Stimulated activated memory B cell treated with anti-CD40 and anti-IgM and Interleukin-4, amounts not matched to agents 10 μg/mL and 1 μg/mL and 100 μg/mL, for 72 hours (primary cell): ENCODE measurements around the gene POU6F2.
A peak's percentile ranks its signal among the peaks of the same experiment; 100 is the strongest.
"Not testable (repeated sequence)": the region's sequence is repeated elsewhere in the genome, so short reads cannot be mapped to it uniquely, and the experiment has no call there.

Experiments used
- ATAC-seq: fragments of 150-1000 bp; cut with Tn5 transposase; 2 replicates; pipeline ENCODE4 v1.10.0; 2021
- H3K27ac Mint-ChIP-seq: one replicate; pipeline ENCODE4 v1.8.0; 2022; ENCODE audit warnings: mild to moderate bottlenecking, mixed read lengths
- H3K27me3 Mint-ChIP-seq: one replicate; pipeline ENCODE4 v1.8.0; 2022; ENCODE audit warnings: mixed read lengths
- H3K36me3 Mint-ChIP-seq: one replicate; pipeline ENCODE4 v1.8.0; 2022; ENCODE audit warnings: mixed read lengths
- H3K4me1 Mint-ChIP-seq: one replicate; pipeline ENCODE4 v1.8.0; 2022; ENCODE audit warnings: mixed read lengths
- H3K4me3 Mint-ChIP-seq: one replicate; pipeline ENCODE4 v1.8.0; 2022; ENCODE audit warnings: mild to moderate bottlenecking, moderate library complexity, mixed read lengths
- H3K9me3 Mint-ChIP-seq: one replicate; pipeline ENCODE4 v1.8.0; 2022; ENCODE audit warnings: mixed read lengths

POU6F2 gene

DNA sequence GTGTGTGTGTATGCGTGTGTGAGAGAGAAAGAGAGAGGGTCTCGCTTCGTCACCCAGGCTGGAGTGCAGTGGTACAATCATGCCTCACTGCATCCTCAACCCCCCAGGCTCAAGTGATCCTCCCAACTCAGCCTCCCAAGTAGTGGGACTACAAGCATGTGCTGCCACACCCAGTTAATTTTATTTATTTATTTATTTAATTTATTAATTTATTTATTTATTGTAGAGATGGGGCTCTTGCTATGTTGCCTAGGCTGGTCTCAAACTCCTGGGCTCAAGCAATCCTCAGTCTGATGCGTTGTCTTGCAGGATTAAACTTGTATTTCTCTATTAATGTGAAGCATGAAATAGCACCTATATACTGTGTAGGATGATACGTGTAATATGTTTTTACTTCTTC is 21.8 kb upstream of the POU6F2 start:
- no peak overlapping the region for H3K4me3 Mint-ChIP-seq
- ATAC-seq: no peak
- H3K27me3 Mint-ChIP-seq: peaks cover 30% of the 10 kb centered on the region
- H3K27ac Mint-ChIP-seq: no peak overlapping the region
- H3K9me3 Mint-ChIP-seq: no peaks in the 10 kb centered on the region
- no peaks in the 10 kb centered on the region for H3K36me3 Mint-ChIP-seq
- no peaks in the 10 kb centered on the region for H3K4me1 Mint-ChIP-seq

DNA sequence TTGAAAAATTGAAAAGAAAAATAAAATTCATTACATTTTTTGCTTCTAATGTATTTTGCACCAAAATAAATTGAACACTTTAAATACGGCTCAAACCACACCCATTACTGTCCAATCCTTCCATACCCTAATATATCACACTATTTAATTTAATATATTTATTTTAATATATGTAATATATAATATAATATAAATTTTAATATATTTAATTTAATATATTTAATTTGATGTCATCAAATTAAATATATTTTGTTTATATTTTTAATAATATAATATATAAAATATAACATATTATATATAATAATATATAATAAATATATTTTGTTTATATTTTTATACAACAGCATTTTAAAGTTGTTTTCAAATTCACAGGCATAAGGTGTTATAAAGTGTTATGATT is 15.7 kb upstream of the POU6F2 start:
- Mint-ChIP-seq H3K27ac (no peak overlapping the region), H3K36me3 (no peaks in the 10 kb centered on the region), H3K4me1 (no peaks in the 10 kb centered on the region), H3K27me3 (peaks cover 8% of the 10 kb centered on the region), H3K4me3 (no peak overlapping the region), H3K9me3 (peaks cover 8% of the 10 kb centered on the region)
- ATAC-seq: no peak

DNA sequence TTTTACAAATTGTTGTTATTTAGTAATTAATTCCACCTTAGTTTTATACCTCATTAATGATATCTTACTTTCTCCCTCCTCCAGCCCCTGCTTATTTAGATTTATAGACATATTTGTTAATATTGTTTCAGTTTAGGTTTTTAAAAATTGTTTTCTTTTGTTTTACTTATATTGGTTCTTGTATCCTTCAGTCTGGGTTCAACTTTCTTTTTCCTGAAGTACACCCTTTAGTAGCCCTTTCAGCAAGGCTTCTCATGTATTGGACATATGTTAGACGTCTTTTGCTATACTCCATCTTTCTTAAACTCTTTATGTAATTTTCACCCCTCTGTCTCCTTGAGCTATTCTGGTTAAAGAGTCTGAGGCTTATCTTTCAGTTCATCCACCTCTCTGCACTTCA is 12.8 kb upstream of the POU6F2 start:
- peaks cover 8% of the 10 kb centered on the region for H3K9me3 Mint-ChIP-seq
- H3K27me3 Mint-ChIP-seq: no peaks in the 10 kb centered on the region
- no peak for ATAC-seq
- no peak overlapping the region for H3K4me3 Mint-ChIP-seq
- no peaks in the 10 kb centered on the region for H3K4me1 Mint-ChIP-seq
- no peaks in the 10 kb centered on the region for H3K36me3 Mint-ChIP-seq
- H3K27ac Mint-ChIP-seq: no peak overlapping the region

DNA sequence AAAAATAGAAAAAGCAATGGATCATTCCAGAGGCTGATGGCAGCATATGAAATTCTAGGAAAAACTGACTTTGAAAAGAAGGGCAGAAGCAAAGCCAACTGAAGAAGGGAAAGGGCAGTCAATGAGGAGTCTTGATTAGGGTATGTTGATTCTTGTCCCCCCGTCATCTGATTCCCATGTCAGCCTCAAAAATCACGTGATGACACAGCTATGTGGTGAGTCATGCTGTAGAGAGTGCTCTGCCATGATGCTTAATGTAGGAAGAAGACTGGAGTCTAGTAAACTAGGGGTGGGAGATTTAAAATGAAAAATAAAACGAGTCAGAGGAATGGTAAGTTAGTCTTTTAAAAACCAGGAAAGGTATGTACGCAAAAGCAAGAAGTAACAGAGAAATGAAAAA is 3.9 kb upstream of the POU6F2 start:
- no peaks in the 10 kb centered on the region for H3K36me3 Mint-ChIP-seq
- H3K9me3 Mint-ChIP-seq: peaks cover 3% of the 10 kb centered on the region
- ATAC-seq: no peak
- H3K27ac Mint-ChIP-seq: no peak overlapping the region
- H3K4me1 Mint-ChIP-seq: no peaks in the 10 kb centered on the region
- peaks cover 50% of the 10 kb centered on the region for H3K27me3 Mint-ChIP-seq
- no peak overlapping the region for H3K4me3 Mint-ChIP-seq

DNA sequence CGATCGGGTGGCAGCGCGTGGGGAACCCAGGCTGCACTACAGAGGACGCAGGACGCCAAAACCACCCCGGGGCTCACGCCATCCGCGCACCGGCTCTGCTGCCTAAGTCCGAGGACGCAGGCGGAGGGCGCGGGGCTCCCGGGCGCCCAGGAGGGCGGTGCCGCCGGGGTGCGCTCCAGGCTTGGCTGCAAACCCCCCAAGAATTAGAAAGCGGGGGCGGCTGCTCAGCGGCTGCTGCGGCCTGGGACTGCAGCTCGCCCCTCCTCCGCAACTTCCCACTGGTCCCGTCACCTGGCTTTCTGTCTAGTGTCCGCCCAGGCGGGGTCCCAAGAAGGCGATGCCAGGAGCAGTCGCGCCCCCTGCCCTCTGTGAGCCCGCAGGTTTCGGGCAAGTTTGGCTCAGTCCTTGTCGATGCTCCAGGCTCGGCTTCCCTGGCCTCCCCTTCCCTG is 1.7 kb upstream of the POU6F2 start:
- Mint-ChIP-seq H3K27ac (no peak overlapping the region), H3K27me3 (peaks cover 61% of the 10 kb centered on the region), H3K36me3 (no peaks in the 10 kb centered on the region), H3K4me3 (no peak overlapping the region), H3K4me1 (no peaks in the 10 kb centered on the region), H3K9me3 (peaks cover 3% of the 10 kb centered on the region)
- peak; percentile 51 for ATAC-seq

DNA sequence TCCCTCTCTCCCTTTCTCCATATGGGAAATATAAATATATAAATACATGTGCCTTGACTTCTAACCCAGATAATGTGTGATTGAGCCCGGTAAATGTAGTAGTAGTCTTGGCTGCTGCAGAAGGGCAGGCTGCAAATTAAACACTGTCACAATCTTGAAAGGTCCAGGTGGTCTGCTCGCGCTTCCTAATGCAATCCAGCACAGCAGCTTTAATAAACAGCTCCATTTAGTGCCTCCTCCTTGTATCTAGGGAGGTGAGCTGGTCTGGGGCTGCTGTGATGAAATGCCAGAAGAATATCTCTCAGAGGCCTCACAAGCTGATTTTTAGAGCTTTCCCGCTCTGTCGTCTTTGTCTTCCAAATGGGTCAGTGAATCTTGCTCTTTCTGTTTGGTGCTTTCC is 782 bp downstream of the POU6F2 start:
- peaks cover 3% of the 10 kb centered on the region for H3K9me3 Mint-ChIP-seq
- peaks cover 68% of the 10 kb centered on the region for H3K27me3 Mint-ChIP-seq
- ATAC-seq: no peak
- H3K4me1 Mint-ChIP-seq: no peaks in the 10 kb centered on the region
- no peak overlapping the region for H3K27ac Mint-ChIP-seq
- no peak overlapping the region for H3K4me3 Mint-ChIP-seq
- H3K36me3 Mint-ChIP-seq: no peaks in the 10 kb centered on the region

DNA sequence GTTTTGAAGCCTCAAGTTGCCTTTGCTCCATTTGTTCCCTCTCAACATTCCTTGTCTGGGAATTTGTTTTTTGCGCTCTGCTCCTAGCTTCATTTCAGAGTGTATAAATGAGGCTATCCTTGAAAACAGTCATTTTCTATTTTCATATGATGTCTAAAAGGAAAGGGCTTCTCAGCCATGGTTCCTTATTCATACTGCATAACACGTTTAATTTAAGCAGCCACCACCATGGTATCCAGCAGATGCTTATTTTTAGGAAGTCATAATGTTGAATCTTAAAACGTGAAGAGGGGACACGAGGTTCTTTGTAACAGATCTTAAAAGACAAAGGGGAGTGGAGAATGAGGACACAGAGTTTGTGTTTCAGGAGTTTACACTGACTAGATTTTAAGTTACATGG is 14.5 kb downstream of the POU6F2 start:
- no peaks in the 10 kb centered on the region for H3K9me3 Mint-ChIP-seq
- no peak overlapping the region for H3K27ac Mint-ChIP-seq
- H3K27me3 Mint-ChIP-seq: no peaks in the 10 kb centered on the region
- no peak for ATAC-seq
- H3K36me3 Mint-ChIP-seq: no peaks in the 10 kb centered on the region
- no peaks in the 10 kb centered on the region for H3K4me1 Mint-ChIP-seq
- no peak overlapping the region for H3K4me3 Mint-ChIP-seq

DNA sequence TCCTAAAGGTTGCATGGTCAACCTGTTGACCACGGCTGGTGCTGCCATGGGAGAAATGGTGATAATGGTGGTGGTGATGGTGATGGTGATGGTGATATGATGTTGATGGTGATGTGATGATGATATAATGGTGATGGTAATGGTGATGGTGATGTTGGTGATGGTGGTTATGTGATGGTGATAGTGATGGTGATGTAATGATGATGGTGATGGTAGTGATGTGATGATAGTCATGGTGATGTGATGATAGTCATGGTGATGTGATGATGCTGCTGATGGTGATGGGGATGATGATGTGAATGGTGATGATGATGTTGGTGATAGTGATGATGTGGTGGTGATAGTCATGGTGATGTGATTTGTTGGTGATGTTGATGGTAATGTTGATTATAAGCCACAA is 23.9 kb downstream of the POU6F2 start:
- no peak overlapping the region for H3K4me3 Mint-ChIP-seq
- no peaks in the 10 kb centered on the region for H3K36me3 Mint-ChIP-seq
- no peaks in the 10 kb centered on the region for H3K4me1 Mint-ChIP-seq
- H3K9me3 Mint-ChIP-seq: no peaks in the 10 kb centered on the region
- no peak overlapping the region for H3K27ac Mint-ChIP-seq
- no peak for ATAC-seq
- no peaks in the 10 kb centered on the region for H3K27me3 Mint-ChIP-seq

DNA sequence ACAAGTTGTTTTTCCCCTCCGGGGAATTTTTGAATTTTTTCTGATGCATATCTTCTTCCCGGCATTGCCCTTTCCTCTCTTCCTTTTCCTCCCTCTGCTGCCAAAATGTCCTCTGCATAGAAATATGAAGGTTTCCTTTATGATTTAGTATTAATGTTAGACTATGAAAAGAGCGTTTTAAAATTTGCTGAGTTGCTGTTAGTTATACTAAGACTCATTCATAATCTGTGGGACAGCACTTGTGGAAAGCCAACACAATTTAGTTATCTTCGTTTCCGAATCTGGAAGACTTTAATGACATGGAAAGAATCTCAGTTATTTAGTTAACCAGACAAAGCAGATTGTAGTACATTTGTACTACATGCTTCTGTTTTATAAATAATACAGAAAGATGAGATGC is 25.0 kb downstream of the POU6F2 start:
- H3K27ac Mint-ChIP-seq: no peak overlapping the region
- H3K9me3 Mint-ChIP-seq: no peaks in the 10 kb centered on the region
- no peak for ATAC-seq
- no peaks in the 10 kb centered on the region for H3K27me3 Mint-ChIP-seq
- H3K36me3 Mint-ChIP-seq: no peaks in the 10 kb centered on the region
- H3K4me1 Mint-ChIP-seq: no peaks in the 10 kb centered on the region
- no peak overlapping the region for H3K4me3 Mint-ChIP-seq

DNA sequence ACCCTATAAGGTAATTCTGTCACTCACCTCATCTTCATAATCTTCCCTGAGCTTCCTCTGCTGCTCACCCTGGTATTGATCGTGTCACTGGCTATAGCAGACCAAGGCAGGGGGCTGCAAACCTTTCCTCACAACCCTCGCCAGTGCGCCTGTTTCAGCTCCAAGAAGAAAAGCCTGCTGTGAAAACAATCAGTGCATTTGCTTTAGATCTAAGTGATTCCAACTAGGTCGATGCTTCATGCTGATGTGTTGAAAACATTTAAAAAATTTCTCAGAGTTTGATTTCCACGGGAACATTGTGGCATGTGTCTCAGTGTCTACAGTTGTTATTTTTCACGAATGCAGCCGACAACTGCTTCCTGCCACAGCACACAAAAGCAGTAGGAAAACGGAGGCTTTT is 27.3 kb downstream of the POU6F2 start:
- Mint-ChIP-seq H3K36me3 (no peaks in the 10 kb centered on the region), H3K9me3 (no peaks in the 10 kb centered on the region), H3K4me1 (no peaks in the 10 kb centered on the region), H3K4me3 (no peak overlapping the region), H3K27ac (no peak overlapping the region), H3K27me3 (no peaks in the 10 kb centered on the region)
- no peak for ATAC-seq

DNA sequence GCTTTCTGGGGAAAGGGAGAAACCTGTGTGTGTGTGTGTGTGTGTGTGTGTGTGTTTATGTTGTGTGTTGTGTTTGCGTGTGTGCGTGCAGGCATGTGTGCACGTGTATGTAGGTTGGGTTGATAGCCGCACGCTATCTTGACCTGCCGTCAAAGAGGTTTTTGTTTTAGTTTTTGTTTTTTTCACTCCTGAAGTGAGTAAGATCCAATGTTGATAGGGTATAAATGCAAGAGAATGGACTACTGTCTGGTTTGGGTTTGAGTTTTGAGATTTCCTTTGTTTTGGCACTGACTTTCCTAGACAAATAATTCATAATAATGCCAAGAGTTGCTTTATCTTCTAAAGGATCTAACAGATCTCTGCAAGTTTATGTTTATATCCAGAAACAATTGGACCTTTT is 27.8 kb downstream of the POU6F2 start:
- Mint-ChIP-seq H3K9me3 (no peaks in the 10 kb centered on the region), H3K27ac (no peak overlapping the region), H3K36me3 (no peaks in the 10 kb centered on the region), H3K4me1 (no peaks in the 10 kb centered on the region), H3K27me3 (no peaks in the 10 kb centered on the region), H3K4me3 (no peak overlapping the region)
- no peak for ATAC-seq

DNA sequence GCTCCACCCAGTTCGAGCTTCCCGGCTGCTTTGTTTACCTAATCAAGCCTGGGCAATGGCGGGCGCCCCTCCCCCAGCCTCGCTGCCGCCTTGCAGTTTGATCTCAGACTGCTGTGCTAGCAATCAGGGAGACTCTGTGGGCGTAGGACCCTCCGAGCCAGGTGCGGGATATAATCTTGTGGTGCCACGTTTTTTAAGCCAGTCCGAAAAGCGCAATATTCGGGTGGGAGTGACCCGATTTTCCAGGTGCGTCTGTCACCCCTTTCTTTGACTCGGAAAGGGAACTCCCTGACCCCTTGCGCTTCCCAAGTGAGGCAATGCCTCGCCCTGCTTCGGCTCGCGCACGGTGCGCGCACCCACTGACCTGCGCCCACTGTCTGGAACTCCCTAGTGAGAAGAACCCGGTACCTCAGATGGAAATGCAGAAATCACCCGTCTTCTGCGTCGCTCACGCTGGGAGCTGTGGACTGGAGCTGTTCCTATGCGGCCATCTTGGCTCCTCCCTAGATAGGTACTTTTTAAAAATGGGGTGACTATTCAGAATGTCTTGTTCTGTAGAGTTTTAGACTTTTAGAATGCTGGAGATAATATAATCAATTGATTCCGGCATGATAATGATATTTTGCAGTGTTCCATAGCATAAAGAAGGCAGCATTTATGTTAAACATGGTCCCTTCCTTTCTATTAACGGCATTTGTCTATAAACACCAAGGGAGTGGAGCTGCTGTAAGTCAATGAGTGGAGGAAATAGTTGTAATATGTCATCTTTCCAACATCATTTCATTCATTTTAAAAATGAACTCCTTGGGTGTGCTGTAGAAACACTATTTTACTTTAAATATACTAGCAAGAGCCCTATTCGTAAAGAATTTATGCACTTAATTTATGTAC is 35.6 kb downstream of the POU6F2 start:
- ATAC-seq, H3K4me1 Mint-ChIP-seq, H3K9me3 Mint-ChIP-seq, H3K27me3 Mint-ChIP-seq, H3K36me3 Mint-ChIP-seq, H3K27ac Mint-ChIP-seq, H3K4me3 Mint-ChIP-seq: not testable (repeated sequence)

DNA sequence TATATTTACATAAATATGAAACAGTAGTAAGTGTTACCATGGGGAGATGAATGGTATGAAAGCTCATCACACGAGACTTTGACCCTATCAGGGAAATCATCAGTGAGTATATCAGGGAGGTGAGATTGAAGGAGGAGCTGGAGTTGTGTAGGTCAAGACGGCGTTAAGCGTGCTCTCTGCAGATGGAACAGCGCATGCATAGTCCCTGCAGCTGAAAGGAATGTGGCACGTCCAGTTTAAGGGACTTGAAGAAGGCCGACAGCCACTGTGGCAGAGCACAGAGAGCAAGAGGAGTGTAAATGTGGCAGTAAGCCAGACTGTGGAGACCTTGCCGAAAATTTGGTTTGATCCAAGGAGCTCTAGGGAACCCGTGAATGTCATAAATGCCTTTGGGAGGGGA is 38.9 kb downstream of the POU6F2 start:
- no peaks in the 10 kb centered on the region for H3K4me1 Mint-ChIP-seq
- no peaks in the 10 kb centered on the region for H3K9me3 Mint-ChIP-seq
- no peaks in the 10 kb centered on the region for H3K27me3 Mint-ChIP-seq
- H3K4me3 Mint-ChIP-seq: no peak overlapping the region
- H3K27ac Mint-ChIP-seq: no peak overlapping the region
- H3K36me3 Mint-ChIP-seq: no peaks in the 10 kb centered on the region
- ATAC-seq: no peak

DNA sequence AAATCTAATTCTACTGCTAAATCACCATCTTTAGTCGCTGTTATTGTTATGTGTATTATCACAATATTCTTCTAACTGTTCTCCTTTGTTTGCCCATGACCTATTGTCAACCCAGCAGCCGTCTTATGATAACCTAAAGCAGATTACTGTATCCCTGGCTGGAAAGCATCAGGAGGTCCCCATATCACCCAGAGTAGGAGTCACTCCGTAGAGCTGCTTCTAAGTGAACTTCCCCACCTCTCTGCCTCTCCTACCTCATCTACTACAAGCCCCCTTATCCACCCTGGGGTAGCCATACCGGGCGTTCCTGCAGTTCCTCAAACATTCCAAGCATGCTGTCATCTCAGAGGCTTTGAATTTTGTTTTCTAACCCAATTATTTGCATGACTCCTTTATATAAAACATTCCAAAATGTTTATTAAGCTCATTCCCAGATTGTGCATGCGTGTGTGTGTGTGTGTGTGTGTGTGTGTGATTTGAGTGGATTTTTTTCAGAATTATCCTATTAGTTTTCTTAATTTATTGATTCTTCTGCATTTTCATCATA is 39.7 kb downstream of the POU6F2 start:
- Mint-ChIP-seq H3K36me3 (no peaks in the 10 kb centered on the region), H3K27ac (no peak overlapping the region), H3K4me3 (no peak overlapping the region), H3K4me1 (no peaks in the 10 kb centered on the region), H3K9me3 (no peaks in the 10 kb centered on the region), H3K27me3 (no peaks in the 10 kb centered on the region)
- no peak for ATAC-seq

DNA sequence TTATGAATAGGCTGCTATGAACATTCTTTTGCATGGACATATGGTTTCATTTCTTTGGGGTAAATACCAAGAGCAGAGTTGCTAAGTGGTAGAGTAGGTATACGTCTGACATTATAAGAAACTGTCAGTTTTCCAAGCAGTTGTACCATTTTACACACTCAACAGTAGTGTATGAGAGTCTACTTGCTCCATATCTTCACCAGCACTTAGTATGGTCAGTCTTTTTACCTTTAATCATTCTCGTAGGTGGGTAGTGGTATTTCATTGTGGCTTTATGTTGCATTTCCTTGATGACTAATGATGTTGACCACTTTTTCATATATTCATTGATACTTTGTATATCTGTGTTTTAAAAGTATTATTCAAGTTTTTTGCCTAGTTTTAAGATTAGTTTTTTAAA is 45.1 kb downstream of the POU6F2 start:
- ATAC-seq: no peak
- no peak overlapping the region for H3K27ac Mint-ChIP-seq
- H3K4me1 Mint-ChIP-seq: no peaks in the 10 kb centered on the region
- H3K4me3 Mint-ChIP-seq: no peak overlapping the region
- no peaks in the 10 kb centered on the region for H3K36me3 Mint-ChIP-seq
- H3K27me3 Mint-ChIP-seq: no peaks in the 10 kb centered on the region
- H3K9me3 Mint-ChIP-seq: peaks cover 5% of the 10 kb centered on the region

DNA sequence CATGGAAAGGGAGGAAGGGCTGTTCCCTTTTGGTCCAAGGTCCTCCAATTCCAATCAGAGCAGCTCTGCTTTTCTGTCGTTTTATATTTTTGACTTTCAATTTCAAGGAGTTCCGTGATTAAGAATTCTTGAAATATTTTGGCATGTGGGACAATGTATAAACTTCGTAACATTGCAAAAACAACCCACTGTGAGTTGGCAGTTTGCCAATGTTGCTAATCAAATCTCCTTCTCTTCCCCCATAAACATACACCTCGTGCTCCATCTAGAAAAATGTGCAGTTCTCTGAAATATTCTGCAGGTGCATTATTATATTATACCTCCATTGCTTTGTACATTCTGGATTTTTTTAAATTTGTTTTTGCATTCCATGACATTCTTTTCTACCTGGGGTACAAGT is 49.8 kb downstream of the POU6F2 start:
- no peak overlapping the region for H3K4me3 Mint-ChIP-seq
- no peak for ATAC-seq
- no peak overlapping the region for H3K27ac Mint-ChIP-seq
- H3K4me1 Mint-ChIP-seq: no peaks in the 10 kb centered on the region
- H3K36me3 Mint-ChIP-seq: no peaks in the 10 kb centered on the region
- H3K27me3 Mint-ChIP-seq: no peaks in the 10 kb centered on the region
- peaks cover 5% of the 10 kb centered on the region for H3K9me3 Mint-ChIP-seq
